ENCODE data around the gene KIR3DL3. TPM values are rescaled to one million over a fixed set of nuclear protein-coding genes. Genes with fewer than 3 reads are reported as not detected.
"Not testable (repeated sequence)": the region's sequence is repeated elsewhere in the genome, so short reads cannot be mapped to it uniquely, and the experiment has no call there.

KIR3DL3 gene
- total RNA-seq, 1 experiment from 2014 or later, result not detected

GRCh38 chr19:54731191-54731590, 6.9 kb downstream of the KIR3DL3 start:
- no peak for DNase-seq (ENCODE audit: low read depth)

GRCh38 chr19:54738306-54738705, 14.1 kb downstream of the KIR3DL3 start, which contains the start of gene KIR2DL3:
TSS of gene KIR2DL3 (plus strand) at chr19:54738513. CDS start at chr19:54738546, 33 bp downstream.
- DNase-seq (ENCODE audit: low read depth), result not testable (repeated sequence)

DNA sequence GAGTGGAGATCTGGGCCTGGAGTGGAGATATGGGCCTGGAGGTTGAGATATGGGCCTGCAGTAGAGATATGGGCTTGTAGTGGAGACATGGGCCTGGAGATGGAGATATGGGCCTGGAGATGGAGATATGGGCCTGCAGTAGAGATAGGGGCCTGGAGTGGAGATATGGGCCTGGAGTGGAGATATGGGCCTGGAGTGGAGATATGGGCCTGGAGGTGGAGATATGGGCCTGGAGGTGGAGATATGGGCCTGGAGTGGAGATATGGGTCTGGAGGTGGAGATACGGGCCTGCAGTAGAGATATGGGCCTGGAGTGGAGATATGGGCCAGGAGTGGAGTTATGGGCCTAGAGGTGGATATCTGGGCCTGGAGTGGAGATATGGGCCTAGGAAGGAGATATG, 14.5 kb downstream of the KIR3DL3 start:
- no peak for DNase-seq (ENCODE audit: low read depth)

- peak; percentile 4 for DNase-seq (ENCODE audit: low read depth)
Observed at GRCh38 chr19:54739587-54740497, 15.6 kb downstream of the KIR3DL3 start.

GRCh38 chr19:54741950-54742349, 17.7 kb downstream of the KIR3DL3 start:
- DNase-seq (ENCODE audit: low read depth), result not testable (repeated sequence)

DNA sequence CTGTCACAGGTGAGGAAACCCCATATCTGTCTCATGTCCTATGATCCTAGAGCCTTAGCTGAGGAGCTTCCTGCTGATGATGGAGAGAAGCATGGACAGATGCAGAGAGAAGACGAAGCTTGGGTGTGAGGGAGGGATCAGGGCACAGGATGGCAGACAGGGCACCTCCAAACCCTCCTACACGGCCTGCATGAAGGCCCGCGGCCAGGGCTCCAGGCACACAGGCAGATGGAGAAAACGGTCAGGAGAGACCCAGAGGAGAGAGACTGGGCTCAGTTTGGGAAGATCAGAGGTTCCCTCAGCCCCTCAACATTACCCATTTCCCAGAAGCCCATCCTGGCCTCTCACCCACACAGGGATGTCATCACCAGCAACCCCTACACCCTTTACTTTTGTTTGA, 19.8 kb downstream of the KIR3DL3 start:
- DNase-seq (ENCODE audit: low read depth), result not testable (repeated sequence)

DNA sequence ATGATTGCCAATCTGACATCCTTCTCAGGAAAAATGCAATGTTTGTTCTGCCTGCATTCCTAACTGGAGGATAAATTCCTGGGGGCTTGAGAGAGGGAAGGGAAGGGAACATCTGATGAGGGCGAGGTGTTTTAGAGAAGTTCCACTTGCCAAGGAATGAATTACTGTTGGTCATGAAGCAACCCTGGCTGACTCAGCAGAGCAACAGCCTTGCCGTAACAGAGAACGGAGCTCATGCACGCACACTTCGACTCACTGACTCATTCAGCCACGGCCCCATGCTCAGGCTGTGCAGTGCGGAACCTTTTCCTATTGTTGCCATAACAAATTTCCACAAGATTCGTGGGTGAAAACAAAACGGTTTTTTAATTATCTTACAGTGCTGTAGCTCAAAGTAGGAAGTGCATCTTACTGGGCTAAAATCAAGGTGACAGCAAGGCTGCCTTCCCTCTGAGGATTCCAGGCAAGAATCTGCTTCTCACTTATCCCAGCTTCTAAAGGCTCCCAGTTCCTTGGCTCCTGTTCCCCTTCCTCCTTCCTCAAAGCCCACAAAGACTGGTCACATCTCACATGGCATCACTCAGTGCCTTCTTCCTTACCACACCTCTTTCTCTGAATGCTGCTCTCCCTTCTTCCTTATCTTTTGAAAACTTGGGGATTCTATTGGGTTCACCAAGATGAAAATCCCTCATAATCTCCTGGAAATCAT, 23.5 kb downstream of the KIR3DL3 start:
- peak; percentile 77 for DNase-seq (ENCODE audit: low read depth)

DNA sequence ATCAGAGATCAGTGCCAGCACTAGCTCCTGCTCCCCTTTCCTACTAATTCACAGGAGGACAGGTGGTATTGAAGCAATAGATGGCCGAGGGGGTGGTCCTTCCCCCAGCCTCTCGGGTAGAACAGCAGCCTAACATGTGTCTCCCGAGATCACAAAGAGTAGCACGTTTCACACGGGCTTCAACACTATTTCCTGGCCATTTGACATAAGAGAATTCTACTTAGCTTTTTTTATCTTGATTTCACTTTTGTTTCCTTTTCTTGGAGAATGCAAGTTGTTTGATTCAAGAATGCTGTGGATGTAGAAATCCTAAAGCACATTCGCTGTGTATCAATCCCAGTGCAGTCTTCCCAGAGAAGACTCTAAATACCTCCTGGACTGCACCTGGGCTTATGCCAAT, 26.0 kb downstream of the KIR3DL3 start:
- DNase-seq (ENCODE audit: low read depth), result not testable (repeated sequence)

GRCh38 chr19:54756204-54757110, 32.2 kb downstream of the KIR3DL3 start:
- DNase-seq (ENCODE audit: low read depth), result not testable (repeated sequence)

DNA sequence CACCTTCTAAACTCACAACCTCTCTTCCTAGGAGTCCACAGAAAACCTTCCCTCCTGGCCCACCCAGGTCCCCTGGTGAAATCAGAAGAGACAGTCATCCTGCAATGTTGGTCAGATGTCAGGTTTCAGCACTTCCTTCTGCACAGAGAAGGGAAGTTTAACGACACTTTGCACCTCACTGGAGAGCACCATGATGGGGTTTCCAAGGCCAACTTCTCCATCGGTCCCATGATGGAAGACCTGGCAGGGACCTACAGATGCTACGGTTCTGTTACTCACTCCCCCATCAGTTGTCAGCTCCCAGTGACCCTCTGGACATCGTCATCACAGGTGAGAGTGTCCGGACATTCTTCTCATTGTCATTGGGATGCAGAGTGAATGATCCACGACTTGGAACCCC, 34.3 kb downstream of the KIR3DL3 start:
- DNase-seq (ENCODE audit: low read depth), result not testable (repeated sequence)

- DNase-seq (ENCODE audit: low read depth), result peak; percentile 77
Observed at GRCh38 chr19:54764219-54764618, 40.0 kb downstream of the KIR3DL3 start.

DNA sequence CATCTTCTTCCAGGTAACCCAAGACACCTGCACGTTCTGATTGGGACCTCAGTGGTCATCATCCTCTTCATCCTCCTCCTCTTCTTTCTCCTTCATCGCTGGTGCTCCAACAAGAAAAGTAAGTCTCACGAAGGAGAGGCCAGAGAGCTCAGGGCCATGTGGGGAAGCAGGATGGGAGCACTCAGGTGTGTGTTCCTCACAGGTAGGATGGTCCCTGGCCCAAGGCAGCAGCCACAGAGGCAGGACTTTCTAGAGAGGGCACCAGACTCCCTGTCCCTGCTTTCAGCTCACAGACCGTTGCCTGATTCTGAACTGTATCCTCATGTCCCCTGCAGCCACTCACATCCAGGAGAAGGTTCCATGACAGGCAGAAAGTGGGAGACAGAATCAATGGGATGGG, 42.2 kb downstream of the KIR3DL3 start:
- not testable (repeated sequence) for DNase-seq (ENCODE audit: low read depth)

DNA sequence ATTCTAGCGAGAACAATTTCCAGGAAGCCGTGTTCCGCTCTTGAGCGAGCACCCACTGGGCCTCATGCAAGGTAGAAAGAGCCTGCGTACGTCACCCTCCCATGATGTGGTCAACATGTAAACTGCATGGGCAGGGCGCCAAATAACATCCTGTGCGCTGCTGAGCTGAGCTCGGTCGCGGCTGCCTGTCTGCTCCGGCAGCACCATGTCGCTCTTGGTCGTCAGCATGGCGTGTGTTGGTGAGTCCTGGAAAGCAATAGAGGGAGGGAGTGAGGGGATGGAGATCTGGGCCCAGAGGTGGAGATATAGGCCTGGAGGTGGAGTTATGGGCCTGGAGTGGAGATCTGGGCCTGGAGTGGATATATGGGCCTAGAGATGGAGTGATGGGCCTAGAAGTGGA, 45.4 kb downstream of the KIR3DL3 start, which contains the start of gene KIR2DL1:
TSS of gene KIR2DL1 (plus strand) at position 148 of the 400 bp plus-strand sequence. CDS start at position 206, 58 bp downstream.
- DNase-seq (ENCODE audit: low read depth), result not testable (repeated sequence)

- not testable (repeated sequence) for DNase-seq (ENCODE audit: low read depth)
Observed at GRCh38 chr19:54770511-54770910, 46.3 kb downstream of the KIR3DL3 start.

GRCh38 chr19:54771018-54771960, 47.0 kb downstream of the KIR3DL3 start:
- peak; percentile 98 for DNase-seq (ENCODE audit: low read depth)

DNA sequence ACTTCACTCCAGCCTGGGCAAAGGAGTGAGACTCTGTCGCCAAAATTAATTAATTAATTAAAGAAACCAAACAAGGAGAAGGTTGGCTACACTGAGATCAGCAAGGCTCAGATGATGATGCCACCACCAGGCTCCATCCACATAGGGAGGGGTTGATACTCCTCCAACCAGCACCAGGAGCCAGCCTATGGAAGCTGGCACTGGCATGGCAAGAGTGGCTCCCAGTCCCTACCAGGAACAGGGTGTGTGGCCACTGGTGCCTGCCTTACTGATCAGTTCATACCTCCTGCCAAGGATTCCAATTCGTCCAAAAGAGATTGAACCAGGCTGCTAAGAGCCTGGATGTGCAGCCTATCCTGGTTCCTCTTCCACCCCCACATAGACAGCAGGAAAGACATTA, 48.4 kb downstream of the KIR3DL3 start:
- not testable (repeated sequence) for DNase-seq (ENCODE audit: low read depth)

- DNase-seq (ENCODE audit: low read depth), result not testable (repeated sequence)
Observed at GRCh38 chr19:54775095-54775815, 51.0 kb downstream of the KIR3DL3 start.

DNA sequence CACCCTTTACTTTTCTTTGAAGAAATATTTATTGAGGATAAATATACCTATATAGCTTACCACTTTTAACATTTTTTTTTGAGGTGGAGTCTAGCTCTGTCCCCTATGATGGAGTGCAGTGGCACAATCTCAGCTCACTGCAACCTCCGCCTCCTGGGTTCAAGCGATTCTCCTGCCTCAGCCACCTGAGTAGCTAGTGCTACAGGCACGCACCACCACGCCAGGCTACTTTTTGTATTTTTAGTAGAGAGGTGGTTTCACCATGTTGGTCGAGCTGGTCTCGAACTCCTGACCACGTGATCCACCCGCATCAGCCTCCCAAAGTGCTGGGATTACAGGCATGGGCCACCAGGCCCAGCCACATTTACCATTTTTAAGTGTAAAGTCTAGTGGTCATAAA, 51.6 kb downstream of the KIR3DL3 start:
- not testable (repeated sequence) for DNase-seq (ENCODE audit: low read depth)

GRCh38 chr19:54777851-54778250, 53.6 kb downstream of the KIR3DL3 start:
- not testable (repeated sequence) for DNase-seq (ENCODE audit: low read depth)
